Tibial nerve (tissue), 4 donors: ENCODE measurements around the gene E2F4. TPM values are rescaled to one million over a fixed set of nuclear protein-coding genes. Genes with fewer than 3 reads are reported as not detected.

Experiments
- DNase-seq, 2 donors: peaks; one replicate each; pipeline ENCODE4 v3.0.0-alpha.2; 2019; ENCODE audit warnings: low spot score in 2 of 2
- H3K27ac ChIP-seq, 4 donors: fragments of 200-600 bp; sonication (generic) in 3 of 4; one replicate each; pipeline ENCODE4 v1.5.1; 2017 to 2019; ENCODE audit warnings: mild to moderate bottlenecking in 1 of 4
- H3K27me3 ChIP-seq, 2 donors: fragments of 200-600 bp; sonication (generic) in 1 of 2; one replicate each; pipeline versions ENCODE4 v1.5.1 to v1.6.0; 2017 to 2019
- H3K36me3 ChIP-seq, 3 donors: fragments of 200-600 bp; sonication (generic); one replicate each; pipeline ENCODE4 v1.5.1; 2018 to 2019
- H3K4me1 ChIP-seq, 4 donors: fragments of 200-600 bp; sonication (generic) in 3 of 4; one replicate each; pipeline ENCODE4 v1.5.1; 2017 to 2019
- H3K4me3 ChIP-seq, 4 donors: fragments of 200-600 bp; sonication (generic) in 3 of 4; one replicate each; pipeline ENCODE4 v1.5.1; 2017 to 2019; ENCODE audit warnings: mild to moderate bottlenecking in 1 of 4, moderate library complexity in 1 of 4
- H3K9me3 ChIP-seq, 4 donors: fragments of 200-600 bp; sonication (generic) in 3 of 4; one replicate each; pipeline ENCODE4 v1.5.1; 2017 to 2019
- EP300 ChIP-seq, 2 donors: sonication (generic); formaldehyde crosslinking; IDR thresholded peaks; one replicate each; pipeline ENCODE4 v1.6.1; 2017; ENCODE audit warnings: antibody characterized with exemption in 2 of 2, mild to moderate bottlenecking in 1 of 2
- POLR2A ChIP-seq, 2 donors: fragments of 450-650 bp; IDR thresholded peaks; one replicate each; pipeline ENCODE4 v1.6.1; 2017; ENCODE audit warnings: antibody characterized with exemption in 2 of 2, mild to moderate bottlenecking in 2 of 2, moderate library complexity in 2 of 2
- WGBS, 2 donors: methylation state at CpG; one replicate each; pipeline ENCODE4 v1.1.5; 2018; 5-methylcytosine and 5-hydroxymethylcytosine counted together
- total RNA-seq, 4 donors: library from RNA; depleted of rRNA; stranded (reverse); fragments of >200 nt; gene quantifications; one replicate each; pipeline ENCODE4 v1.1.0, GENCODE V29; 2016
- TF ChIP-seq, protein P1 (sequence below), 5 experiments: fragments of 200-600 bp in 3 of 5; fragments of 450-650 bp in 2 of 5; sonication (generic) in 3 of 5; IDR thresholded peaks; one replicate each; pipeline ENCODE4 v1.5.1; 2016 to 2019; ENCODE audit warnings: antibody characterized with exemption in 5 of 5, mild to moderate bottlenecking in 3 of 5, moderate library complexity in 2 of 5

The E2F4 gene
- total RNA-seq, 4 donors from 2014 or later: 60.1 to 119 (median 99.8) TPM

- TF ChIP-seq, protein P1, sequence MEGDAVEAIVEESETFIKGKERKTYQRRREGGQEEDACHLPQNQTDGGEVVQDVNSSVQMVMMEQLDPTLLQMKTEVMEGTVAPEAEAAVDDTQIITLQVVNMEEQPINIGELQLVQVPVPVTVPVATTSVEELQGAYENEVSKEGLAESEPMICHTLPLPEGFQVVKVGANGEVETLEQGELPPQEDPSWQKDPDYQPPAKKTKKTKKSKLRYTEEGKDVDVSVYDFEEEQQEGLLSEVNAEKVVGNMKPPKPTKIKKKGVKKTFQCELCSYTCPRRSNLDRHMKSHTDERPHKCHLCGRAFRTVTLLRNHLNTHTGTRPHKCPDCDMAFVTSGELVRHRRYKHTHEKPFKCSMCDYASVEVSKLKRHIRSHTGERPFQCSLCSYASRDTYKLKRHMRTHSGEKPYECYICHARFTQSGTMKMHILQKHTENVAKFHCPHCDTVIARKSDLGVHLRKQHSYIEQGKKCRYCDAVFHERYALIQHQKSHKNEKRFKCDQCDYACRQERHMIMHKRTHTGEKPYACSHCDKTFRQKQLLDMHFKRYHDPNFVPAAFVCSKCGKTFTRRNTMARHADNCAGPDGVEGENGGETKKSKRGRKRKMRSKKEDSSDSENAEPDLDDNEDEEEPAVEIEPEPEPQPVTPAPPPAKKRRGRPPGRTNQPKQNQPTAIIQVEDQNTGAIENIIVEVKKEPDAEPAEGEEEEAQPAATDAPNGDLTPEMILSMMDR (IDR thresholded peaks at IDR 0.05): no peak
- TF ChIP-seq EP300 (IDR thresholded peaks at IDR 0.05): no peak
- no peak for TF ChIP-seq POLR2A (IDR thresholded peaks at IDR 0.05)
- Histone ChIP-seq H3K27ac (peak overlapping the region in 1 of 4 donors; percentile 85), H3K4me3 (peak overlapping the region in 3 of 4 donors; percentile 78 to 98 (median 85)), H3K9me3 (no peaks in the 10 kb centered on the region), H3K4me1 (peaks cover 0 to 38% (median 17%) of the 10 kb centered on the region in 4 donors), H3K36me3 (peaks cover 2 to 26% (median 14%) of the 10 kb centered on the region in 3 donors), H3K27me3 (no peaks in the 10 kb centered on the region)
- no peak for DNase-seq
- WGBS, 2 donors: 23 to 29% methylated on average over 9 of the region's 9 CpGs
Measured at GRCh38 chr16:67191411-67191994, 452 bp upstream of the E2F4 start.

GRCh38 chr16:67192781-67193361 lies 916 bp downstream of the E2F4 start:
- peaks cover 2 to 40% (median 27%) of the 10 kb centered on the region in 3 donors for H3K36me3 ChIP-seq

GRCh38 chr16:67193536-67193935 lies 1.6 kb downstream of the E2F4 start:
- peaks cover 0 to 55% (median 21%) of the 10 kb centered on the region in 4 donors for H3K4me1 ChIP-seq
- no peaks in the 10 kb centered on the region for H3K27me3 ChIP-seq
- TF ChIP-seq POLR2A (IDR thresholded peaks at IDR 0.05): no peak
- TF ChIP-seq, protein P1 (IDR thresholded peaks at IDR 0.05): no peak
- TF ChIP-seq EP300 (IDR thresholded peaks at IDR 0.05): no peak
- peak overlapping the region in 1 of 4 donors; percentile 85 for H3K27ac ChIP-seq
- no peak for DNase-seq
- H3K4me3 ChIP-seq: peak overlapping the region in 2 of 4 donors; percentile 85 to 100
- H3K9me3 ChIP-seq: no peaks in the 10 kb centered on the region
- H3K36me3 ChIP-seq: peaks cover 2 to 44% (median 27%) of the 10 kb centered on the region in 3 donors

More at GRCh38 chr16:67192781-67193361, 916 bp downstream of the E2F4 start:
- Histone ChIP-seq H3K4me1 (peaks cover 0 to 49% (median 17%) of the 10 kb centered on the region in 4 donors), H3K9me3 (no peaks in the 10 kb centered on the region), H3K27me3 (no peaks in the 10 kb centered on the region), H3K4me3 (peak overlapping the region; percentile 78 to 100 (median 92)), H3K27ac (peak overlapping the region; percentile 40 to 85 (median 72))
- 36 to 39% methylated on average over 17 of the region's 17 CpGs for WGBS, 2 donors
- TF ChIP-seq, protein P1 (IDR thresholded peaks at IDR 0.05): no peak
- no peak for TF ChIP-seq POLR2A (IDR thresholded peaks at IDR 0.05)
- TF ChIP-seq EP300 (IDR thresholded peaks at IDR 0.05): no peak
- DNase-seq: no peak

DNA sequence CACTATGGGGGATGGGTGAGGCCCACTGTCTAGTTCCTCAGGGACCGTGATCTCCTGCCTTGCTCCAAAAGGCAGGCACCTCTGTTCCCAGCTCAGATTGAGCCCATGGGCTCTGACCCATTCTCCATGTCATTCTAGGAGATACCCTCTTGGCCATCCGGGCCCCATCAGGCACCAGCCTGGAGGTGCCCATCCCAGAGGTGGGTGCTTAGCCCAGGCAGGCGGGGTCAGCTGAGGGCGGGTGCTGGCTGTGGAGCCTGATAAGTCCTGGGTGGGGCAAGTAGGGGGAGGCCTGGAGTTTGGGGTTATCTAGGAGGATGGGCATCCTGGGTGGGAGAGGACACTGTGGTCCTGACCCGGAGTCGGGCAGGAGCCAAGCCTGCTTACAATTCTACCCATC lies 2.3 kb downstream of the E2F4 start:
- 86 to 91% methylated on average over 5 to 6 of the region's 6 CpGs for WGBS, 2 donors
- DNase-seq: no peak
- H3K9me3 ChIP-seq: no peaks in the 10 kb centered on the region
- H3K36me3 ChIP-seq: peaks cover 2 to 50% (median 27%) of the 10 kb centered on the region in 3 donors
- H3K27ac ChIP-seq: peak overlapping the region in 1 of 4 donors; percentile 85
- H3K4me1 ChIP-seq: peaks cover 0 to 63% (median 27%) of the 10 kb centered on the region in 4 donors
- H3K4me3 ChIP-seq: no peak overlapping the region
- H3K27me3 ChIP-seq: no peaks in the 10 kb centered on the region
- TF ChIP-seq EP300 (IDR thresholded peaks at IDR 0.05): no peak
- TF ChIP-seq POLR2A (IDR thresholded peaks at IDR 0.05): no peak
- TF ChIP-seq, protein P1 (IDR thresholded peaks at IDR 0.05): no peak

DNA sequence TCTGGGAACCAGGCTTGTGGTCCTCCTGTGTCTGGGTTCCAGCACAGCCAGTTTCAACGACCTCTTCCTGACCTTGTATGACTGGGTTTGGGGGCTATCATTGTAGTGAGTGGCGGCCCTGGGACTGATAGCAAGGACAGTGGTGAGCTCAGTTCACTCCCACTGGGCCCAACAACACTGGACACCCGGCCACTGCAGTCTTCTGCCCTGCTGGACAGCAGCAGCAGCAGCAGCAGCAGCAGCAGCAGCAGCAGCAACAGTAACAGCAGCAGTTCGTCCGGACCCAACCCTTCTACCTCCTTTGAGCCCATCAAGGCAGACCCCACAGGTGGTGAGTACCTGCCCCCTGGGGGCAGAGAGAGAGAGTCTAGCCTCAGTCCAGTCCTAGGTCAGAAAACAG lies 3.7 kb downstream of the E2F4 start:
- 77% methylated on average over 5 of the region's 5 CpGs for WGBS, 2 donors
- Histone ChIP-seq H3K27me3 (no peaks in the 10 kb centered on the region), H3K9me3 (no peaks in the 10 kb centered on the region), H3K27ac (no peak overlapping the region), H3K4me1 (peaks cover 0 to 71% (median 30%) of the 10 kb centered on the region in 4 donors), H3K4me3 (no peak overlapping the region), H3K36me3 (peaks cover 2 to 59% (median 27%) of the 10 kb centered on the region in 3 donors)
- DNase-seq: no peak
- TF ChIP-seq POLR2A (IDR thresholded peaks at IDR 0.05): no peak
- TF ChIP-seq, protein P1 (IDR thresholded peaks at IDR 0.05): no peak
- no peak for TF ChIP-seq EP300 (IDR thresholded peaks at IDR 0.05)
